Right kidney (tissue), 9 donors: ENCODE results near the gene MTERF2.
A peak's percentile ranks its signal among the peaks of the same experiment; 100 is the strongest.
"Not testable (repeated sequence)": the region's sequence is repeated elsewhere in the genome, so short reads cannot be mapped to it uniquely, and the experiment has no call there.

Source experiments
- DNase-seq: peaks from one replicate; pipeline ENCODE4 v3.0.0-alpha.2; 2016
- long read RNA-seq, 8 donors: transcript quantifications; one replicate each; lab custom pipeline, GENCODE V29; 2026

Gene MTERF2
- long read RNA-seq, donor 1, transcript MTERF2-207 (2 exons, 3,235 nt) = major isoform, 8 of 12 reads
- long read RNA-seq, donor 1, partial matches to known transcripts = 0 of 12 reads
- long read RNA-seq, donor 1, other reads (novel, unspliced or antisense) = 0 of 12 reads
- long read RNA-seq, donor 2, partial matches to known transcripts = 0 of 3 reads
- long read RNA-seq, donor 2, other reads (novel, unspliced or antisense) = 0 of 3 reads
- long read RNA-seq, donor 3, transcript MTERF2-207 (2 exons, 3,235 nt) = major isoform, 8 of 10 reads
- long read RNA-seq, donor 3, partial matches to known transcripts = 0 of 10 reads
- long read RNA-seq, donor 3, other reads (novel, unspliced or antisense) = 0 of 10 reads
- long read RNA-seq, donor 4, transcript MTERF2-207 (2 exons, 3,235 nt) = major isoform, 8 of 17 reads
- long read RNA-seq, donor 4, transcript MTERF2-201 (3 exons, 1,790 nt) = minor isoform, 7 of 17 reads
- long read RNA-seq, donor 4, partial matches to known transcripts = 0 of 17 reads
- long read RNA-seq, donor 4, other reads (novel, unspliced or antisense) = 0 of 17 reads
- long read RNA-seq, donor 5, transcript MTERF2-201 (3 exons, 1,790 nt) = minor isoform, 10 of 22 reads
- long read RNA-seq, donor 5, transcript MTERF2-207 (2 exons, 3,235 nt) = major isoform, 12 of 22 reads
- long read RNA-seq, donor 5, partial matches to known transcripts = 0 of 22 reads
- long read RNA-seq, donor 5, other reads (novel, unspliced or antisense) = 0 of 22 reads
- long read RNA-seq, donor 6, transcript MTERF2-207 (2 exons, 3,235 nt) = major isoform, 9 of 12 reads
- long read RNA-seq, donor 6, partial matches to known transcripts = 0 of 12 reads
- long read RNA-seq, donor 6, other reads (novel, unspliced or antisense) = 0 of 12 reads
- long read RNA-seq, donor 7, transcript MTERF2-207 (2 exons, 3,235 nt) = minor isoform, 7 of 18 reads
- long read RNA-seq, donor 7, transcript MTERF2-201 (3 exons, 1,790 nt) = major isoform, 8 of 18 reads
- long read RNA-seq, donor 7, partial matches to known transcripts = 0 of 18 reads
- long read RNA-seq, donor 7, other reads (novel, unspliced or antisense) = 0 of 18 reads
- long read RNA-seq, donor 8, partial matches to known transcripts = 0 of 9 reads
- long read RNA-seq, donor 8, other reads (novel, unspliced or antisense) = 0 of 9 reads

- peak; percentile 96 for DNase-seq
Observed at GRCh38 chr12:106986625-106987389, at the start of gene MTERF2. Gene MTERF2, minus strand, starts transcription at chr12:106987146. Its CDS starts 8,432 bp downstream, at chr12:106978714.

GRCh38 chr12:107035733-107036132 is 48.8 kb upstream of the MTERF2 start:
- DNase-seq = no peak

- DNase-seq = no peak
Observed at GRCh38 chr12:107033758-107034739, 47.1 kb upstream of the MTERF2 start.

- DNase-seq = no peak
Observed at GRCh38 chr12:107032266-107032665, 45.3 kb upstream of the MTERF2 start.

- no peak for DNase-seq
Observed at GRCh38 chr12:107031061-107031460, 44.1 kb upstream of the MTERF2 start.

GRCh38 chr12:107029081-107029480 is 42.1 kb upstream of the MTERF2 start:
- no peak for DNase-seq

- DNase-seq = no peak
Observed at GRCh38 chr12:107027636-107028053, 40.7 kb upstream of the MTERF2 start.

- no peak for DNase-seq
Observed at GRCh38 chr12:107026806-107027635, 40.1 kb upstream of the MTERF2 start.

GRCh38 chr12:107026356-107026755 is 39.4 kb upstream of the MTERF2 start:
- not testable (repeated sequence) for DNase-seq

GRCh38 chr12:107025671-107026070 is 38.7 kb upstream of the MTERF2 start:
- DNase-seq = no peak

GRCh38 chr12:107019546-107019945 is 32.6 kb upstream of the MTERF2 start:
- no peak for DNase-seq

GRCh38 chr12:107017042-107017441 is 30.1 kb upstream of the MTERF2 start:
- no peak for DNase-seq

GRCh38 chr12:107014055-107014454 is 27.1 kb upstream of the MTERF2 start:
- DNase-seq = no peak

GRCh38 chr12:107012736-107013425 is 25.9 kb upstream of the MTERF2 start:
- no peak for DNase-seq

GRCh38 chr12:107011519-107011918 is 24.6 kb upstream of the MTERF2 start:
- DNase-seq = no peak

- DNase-seq = no peak
Observed at GRCh38 chr12:107007411-107007810, 20.5 kb upstream of the MTERF2 start.

GRCh38 chr12:107002665-107003064 is 15.7 kb upstream of the MTERF2 start:
- not testable (repeated sequence) for DNase-seq

GRCh38 chr12:106999446-106999845 is 12.5 kb upstream of the MTERF2 start:
- DNase-seq = no peak

GRCh38 chr12:106997916-106998315 is 11.0 kb upstream of the MTERF2 start:
- DNase-seq = no peak
